Tibial nerve (tissue), 4 donors: ENCODE measurements around the gene RNF222.

Experiments
- CTCF ChIP-seq, 5 experiments: fragments of 200-600 bp in 3 of 5; fragments of 450-650 bp in 2 of 5; sonication (generic) in 3 of 5; IDR thresholded peaks; one replicate each; pipeline ENCODE4 v1.5.1; 2016 to 2019; ENCODE audit warnings: antibody characterized with exemption in 5 of 5, mild to moderate bottlenecking in 3 of 5, moderate library complexity in 2 of 5
- EP300 ChIP-seq, 2 donors: sonication (generic); formaldehyde crosslinking; IDR thresholded peaks; one replicate each; pipeline ENCODE4 v1.6.1; 2017; ENCODE audit warnings: antibody characterized with exemption in 2 of 2, mild to moderate bottlenecking in 1 of 2
- POLR2A ChIP-seq, 2 donors: fragments of 450-650 bp; IDR thresholded peaks; one replicate each; pipeline ENCODE4 v1.6.1; 2017; ENCODE audit warnings: antibody characterized with exemption in 2 of 2, mild to moderate bottlenecking in 2 of 2, moderate library complexity in 2 of 2

DNA sequence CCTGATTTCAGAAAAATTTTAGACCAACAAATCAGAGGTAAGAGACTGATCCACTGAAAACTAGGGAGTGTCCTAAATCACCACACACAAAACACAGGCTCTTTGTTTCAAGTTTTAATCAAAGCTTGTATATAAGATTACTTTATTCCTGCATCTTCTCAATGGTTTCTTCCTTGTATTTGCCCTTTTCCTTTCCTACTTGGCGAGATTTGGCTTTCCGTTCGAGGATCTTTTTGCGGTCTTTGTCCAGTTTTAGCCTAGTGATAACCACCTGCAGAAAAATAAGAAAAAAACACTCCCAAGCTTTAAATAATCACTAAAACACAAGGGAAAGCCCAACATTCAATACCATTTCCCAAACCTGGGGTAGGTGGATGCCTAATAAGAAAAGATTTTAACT lies 20.2 kb downstream of the RNF222 start:
- TF ChIP-seq EP300 (IDR thresholded peaks at IDR 0.05): no peak
- no peak for TF ChIP-seq CTCF (IDR thresholded peaks at IDR 0.05)
- TF ChIP-seq POLR2A (IDR thresholded peaks at IDR 0.05): no peak
